GM12872 (cell line): Measurements from ENCODE around the gene ORM2.

Source experiments
- CTCF ChIP-seq: IDR thresholded peaks from 3 replicates; pipeline ENCODE4 v1.5.1; 2011; ENCODE audit warnings: low read depth, mild to moderate bottlenecking, low read length, moderate library complexity; ENCODE audit not compliant: insufficient read depth

Gene ORM2

GRCh38 chr9:114350636-114351401, 21.1 kb downstream of the ORM2 start:
- TF ChIP-seq CTCF: no peak

- TF ChIP-seq CTCF: no peak
Measured at GRCh38 chr9:114351932-114352331, 22.3 kb downstream of the ORM2 start.

GRCh38 chr9:114355821-114356220, 26.2 kb downstream of the ORM2 start:
- no peak for TF ChIP-seq CTCF

GRCh38 chr9:114356792-114357191, 27.1 kb downstream of the ORM2 start:
- TF ChIP-seq CTCF: no peak

- TF ChIP-seq CTCF: no peak
Measured at GRCh38 chr9:114357360-114357759, 27.7 kb downstream of the ORM2 start.

GRCh38 chr9:114357911-114358328, 28.3 kb downstream of the ORM2 start:
- TF ChIP-seq CTCF: no peak

GRCh38 chr9:114359801-114360200, 30.1 kb downstream of the ORM2 start:
- TF ChIP-seq CTCF: no peak
